Measurements from ENCODE around the gene SLC12A8. TPM values are rescaled to one million over a fixed set of nuclear protein-coding genes. Genes with fewer than 3 reads are reported as not detected.

Gene SLC12A8
- total and polyA plus RNA-seq, 10 donors = 0.32 to 2.8 (median 1.3) TPM

DNA sequence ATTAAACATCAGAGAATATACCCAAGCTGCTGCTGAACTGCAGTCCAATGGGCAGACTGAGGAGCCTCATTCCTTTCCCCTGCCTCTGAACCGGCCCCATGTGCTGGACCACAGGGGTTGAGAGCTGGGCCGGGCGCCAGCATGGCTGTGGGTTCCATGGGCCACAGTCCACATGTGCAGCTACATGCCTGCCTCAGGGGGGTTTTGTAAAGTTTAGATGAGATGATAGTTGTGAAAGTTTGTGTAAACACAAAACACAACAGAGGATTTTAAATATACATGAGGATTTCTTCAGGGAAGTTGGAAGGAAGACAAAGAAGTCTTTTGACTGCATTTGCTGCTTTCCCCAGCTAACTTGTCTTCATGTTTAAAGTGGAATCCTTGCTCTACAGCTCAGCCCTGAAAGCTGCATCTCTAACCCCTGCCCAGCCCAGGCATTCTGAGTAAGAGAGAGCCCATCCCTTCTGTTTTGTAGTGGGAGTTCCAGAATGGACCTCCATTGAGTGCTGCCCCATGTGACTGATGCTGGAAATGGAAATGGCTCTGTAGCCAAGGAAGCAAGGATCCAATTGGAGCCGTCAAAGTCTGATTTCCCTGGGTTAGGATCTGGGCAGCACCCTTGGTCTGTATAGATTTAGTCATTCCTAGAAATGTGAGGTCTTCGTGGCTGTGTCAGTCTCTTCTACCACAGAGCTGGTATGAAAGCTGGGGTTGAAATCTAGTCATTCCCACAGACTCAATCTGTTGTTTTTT lies 17.5 kb downstream of the SLC12A8 start:
- peaks cover 0 to 7% (median 0%) of the 10 kb centered on the region in 6 donors for H3K4me1 ChIP-seq
- no peak for DNase-seq
- 82 to 94% (median 86%) methylated on average over 5 of the region's 5 CpGs for WGBS, 5 donors
- intact Hi-C loops (cut with DNase I; ENCODE audit: low total_unique reads) = no loop called here
- H3K27me3 ChIP-seq (replicated peaks in 1 of 7) = no peaks in the 10 kb centered on the region
- H3K36me3 ChIP-seq = no peaks in the 10 kb centered on the region
- H3K27ac ChIP-seq = no peak overlapping the region
- no peak overlapping the region for H3K4me3 ChIP-seq
- TF ChIP-seq POLR2A (IDR thresholded peaks at IDR 0.05) (no peak), POLR2AphosphoS5 (IDR thresholded peaks at IDR 0.05) (no peak)
- TF ChIP-seq, protein P1, sequence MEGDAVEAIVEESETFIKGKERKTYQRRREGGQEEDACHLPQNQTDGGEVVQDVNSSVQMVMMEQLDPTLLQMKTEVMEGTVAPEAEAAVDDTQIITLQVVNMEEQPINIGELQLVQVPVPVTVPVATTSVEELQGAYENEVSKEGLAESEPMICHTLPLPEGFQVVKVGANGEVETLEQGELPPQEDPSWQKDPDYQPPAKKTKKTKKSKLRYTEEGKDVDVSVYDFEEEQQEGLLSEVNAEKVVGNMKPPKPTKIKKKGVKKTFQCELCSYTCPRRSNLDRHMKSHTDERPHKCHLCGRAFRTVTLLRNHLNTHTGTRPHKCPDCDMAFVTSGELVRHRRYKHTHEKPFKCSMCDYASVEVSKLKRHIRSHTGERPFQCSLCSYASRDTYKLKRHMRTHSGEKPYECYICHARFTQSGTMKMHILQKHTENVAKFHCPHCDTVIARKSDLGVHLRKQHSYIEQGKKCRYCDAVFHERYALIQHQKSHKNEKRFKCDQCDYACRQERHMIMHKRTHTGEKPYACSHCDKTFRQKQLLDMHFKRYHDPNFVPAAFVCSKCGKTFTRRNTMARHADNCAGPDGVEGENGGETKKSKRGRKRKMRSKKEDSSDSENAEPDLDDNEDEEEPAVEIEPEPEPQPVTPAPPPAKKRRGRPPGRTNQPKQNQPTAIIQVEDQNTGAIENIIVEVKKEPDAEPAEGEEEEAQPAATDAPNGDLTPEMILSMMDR (IDR thresholded peaks at IDR 0.05 in 8 of 11, conservative IDR thresholded peaks at IDR 0.05 in 3 of 11) = no peak
- no peaks in the 10 kb centered on the region for H3K9me3 ChIP-seq

DNA sequence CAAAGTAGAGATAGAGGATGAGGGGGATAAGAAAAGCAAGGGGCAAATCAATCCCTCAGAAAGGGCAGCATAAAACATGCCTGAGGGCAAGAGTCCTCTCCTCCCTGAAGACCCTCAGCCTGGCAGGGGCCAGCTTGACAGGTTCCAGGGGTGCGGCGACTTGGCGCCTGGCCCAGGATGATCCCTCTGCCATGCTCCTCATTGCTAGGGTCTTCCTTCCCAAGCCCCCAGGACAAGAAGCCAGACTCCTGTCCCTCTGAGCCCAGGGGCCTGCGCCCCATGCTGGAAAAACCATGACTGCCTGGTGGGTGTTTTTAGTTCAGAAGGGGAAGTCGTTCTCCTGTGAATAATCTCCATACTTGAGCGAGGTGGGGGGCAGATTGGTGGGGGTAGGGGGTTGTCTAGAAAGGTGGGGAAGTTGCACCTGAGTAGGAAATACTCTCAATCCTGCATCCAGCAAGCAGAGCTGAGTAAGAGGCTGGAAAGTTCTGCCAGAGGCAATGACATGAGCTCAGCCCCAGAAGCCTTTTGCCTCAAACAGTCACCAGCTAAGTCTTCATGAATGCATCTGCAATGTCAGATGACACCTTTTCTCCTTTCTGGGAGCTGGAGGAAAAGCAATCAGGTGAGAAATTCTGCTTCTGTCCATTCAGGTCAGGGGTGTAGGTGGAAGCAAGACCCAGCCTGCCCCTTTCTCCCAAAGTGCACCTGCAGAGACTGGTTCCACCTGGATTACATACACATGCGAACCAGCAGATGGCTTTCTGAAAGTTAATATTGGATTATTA lies 18.3 kb downstream of the SLC12A8 start:
- H3K36me3 ChIP-seq = no peaks in the 10 kb centered on the region
- H3K27ac ChIP-seq = no peak overlapping the region
- DNase-seq = no peak
- H3K4me3 ChIP-seq = no peak overlapping the region
- H3K27me3 ChIP-seq (replicated peaks in 1 of 7) = no peaks in the 10 kb centered on the region
- peaks cover 0 to 7% (median 0%) of the 10 kb centered on the region in 6 donors for H3K4me1 ChIP-seq
- H3K9me3 ChIP-seq = no peaks in the 10 kb centered on the region
- no peak for TF ChIP-seq POLR2AphosphoS5 (IDR thresholded peaks at IDR 0.05)
- no peak for TF ChIP-seq POLR2A (IDR thresholded peaks at IDR 0.05)
- TF ChIP-seq, protein P1 (IDR thresholded peaks at IDR 0.05 in 8 of 11, conservative IDR thresholded peaks at IDR 0.05 in 3 of 11) = no peak
- intact Hi-C loops (cut with DNase I; ENCODE audit: low total_unique reads) = no loop called here
- 83 to 89% (median 88%) methylated on average over 7 of the region's 7 CpGs for WGBS, 5 donors

DNA sequence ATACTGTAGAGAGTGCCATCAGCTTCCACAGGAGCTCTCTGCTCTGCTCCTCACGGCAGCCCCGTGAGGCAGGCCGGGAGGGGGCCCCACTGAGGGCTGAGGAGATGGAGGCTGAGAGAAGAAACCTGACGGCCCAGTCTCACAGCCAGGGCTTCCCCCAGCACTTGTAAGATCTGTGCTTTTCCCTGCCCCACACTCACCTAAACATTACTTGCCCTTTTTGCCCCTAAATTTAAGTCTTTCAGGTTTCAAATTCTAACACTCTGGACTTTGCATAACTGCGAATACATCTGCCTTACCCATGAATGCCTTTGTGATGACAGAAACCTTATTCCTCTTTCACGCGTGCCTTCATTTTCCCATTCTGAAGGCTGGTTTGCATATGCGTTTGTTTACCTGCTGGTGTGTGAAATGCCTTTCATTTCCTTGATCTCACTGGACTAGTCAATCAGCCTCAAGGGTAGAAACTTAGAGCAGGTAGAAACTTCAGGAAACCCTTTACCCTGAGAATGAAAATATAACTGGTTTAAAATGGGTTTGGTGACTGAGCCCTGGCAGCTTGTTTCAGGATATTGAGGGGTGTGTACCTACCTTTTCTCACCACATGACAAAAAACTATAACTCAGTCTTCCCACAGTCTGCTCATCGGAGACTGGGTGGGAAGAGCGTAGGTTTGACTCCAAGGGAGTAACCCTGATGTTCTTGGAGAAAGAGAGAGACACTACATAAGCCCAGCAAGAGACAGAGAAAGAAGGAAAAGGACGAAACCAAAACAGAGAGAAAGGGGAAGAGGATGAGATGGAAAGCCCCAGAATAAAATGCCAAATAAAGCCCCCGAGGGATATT lies 20.1 kb downstream of the SLC12A8 start:
- Histone ChIP-seq H3K27ac (no peak overlapping the region), H3K9me3 (no peaks in the 10 kb centered on the region), H3K4me1 (peaks cover 0 to 7% (median 0%) of the 10 kb centered on the region in 6 donors), H3K4me3 (peak overlapping the region in 1 of 8 donors; percentile 15), H3K36me3 (no peaks in the 10 kb centered on the region), H3K27me3 (replicated peaks in 1 of 7) (no peaks in the 10 kb centered on the region)
- WGBS, 5 donors = 63 to 71% (median 67%) methylated on average over 12 of the region's 12 CpGs
- no peak for DNase-seq
- TF ChIP-seq, protein P1 (IDR thresholded peaks at IDR 0.05 in 8 of 11, conservative IDR thresholded peaks at IDR 0.05 in 3 of 11) = peak in 1 of 11 experiments; percentile 12
- no peak for TF ChIP-seq POLR2A (IDR thresholded peaks at IDR 0.05)
- TF ChIP-seq POLR2AphosphoS5 (IDR thresholded peaks at IDR 0.05) = no peak
- intact Hi-C loops (cut with DNase I; ENCODE audit: low total_unique reads) = no loop called here
